HEK293T (cell line): ENCODE data around the gene BSN.

ENCODE experiments used
- CTCF ChIA-PET: fragments of 350-600 bp; formaldehyde crosslinking; extraction: SDS; loops from one replicate; lab custom pipeline; 2021; ENCODE audit warnings: antibody characterized with exemption, inconsistent platforms; lab: Yijun Ruan, JAX
- POLR2A ChIA-PET: fragments of 350-600 bp; formaldehyde crosslinking; extraction: SDS; loops from one replicate; lab custom pipeline; 2020; ENCODE audit warnings: antibody characterized with exemption, inconsistent platforms; lab: Yijun Ruan, JAX
- DNase-seq: peaks from one replicate; pipeline ENCODE4 v3.0.0; 2012; ENCODE audit warnings: mixed read lengths; ENCODE audit errors: extremely low spot score
- ARNT ChIP-seq: fragments of 450-650 bp; IDR thresholded peaks from 2 replicates; pipeline ENCODE4 v1.6.1; 2017; ENCODE audit warnings: mild to moderate bottlenecking
- BHLHE40 ChIP-seq: fragments of 450-650 bp; IDR thresholded peaks from 2 replicates; pipeline ENCODE4 v1.6.1; 2016; ENCODE audit warnings: mild to moderate bottlenecking, moderate library complexity, borderline replicate concordance
- CTBP1 ChIP-seq: fragments of 450-650 bp; IDR thresholded peaks from 2 replicates; pipeline ENCODE4 v1.6.1; 2016; ENCODE audit warnings: borderline replicate concordance
- ELF4 ChIP-seq: fragments of 450-650 bp; IDR thresholded peaks from 2 replicates; pipeline ENCODE4 v1.6.1; 2017; ENCODE audit warnings: antibody characterized with exemption
- FOXA1 ChIP-seq: fragments of 450-650 bp; IDR thresholded peaks from 2 replicates; pipeline ENCODE4 v1.6.1; 2016; ENCODE audit warnings: mild to moderate bottlenecking
- FOXK2 ChIP-seq: fragments of 450-650 bp; IDR thresholded peaks from 2 replicates; pipeline ENCODE4 v1.6.1; 2016; ENCODE audit warnings: mild to moderate bottlenecking
- FOXM1 ChIP-seq: fragments of 450-650 bp; IDR thresholded peaks from 2 replicates; pipeline ENCODE4 v1.6.1; 2017; ENCODE audit warnings: mild to moderate bottlenecking, borderline replicate concordance
- HDGF ChIP-seq: fragments of 450-650 bp; IDR thresholded peaks from 2 replicates; pipeline ENCODE4 v1.6.1; 2017; ENCODE audit warnings: antibody characterized with exemption, borderline replicate concordance
- L3MBTL2 ChIP-seq: fragments of 450-650 bp; conservative IDR thresholded peaks from 2 replicates; pipeline ENCODE4 v1.6.1; 2016; ENCODE audit warnings: mild to moderate bottlenecking
- LEF1 ChIP-seq: fragments of 450-650 bp; IDR thresholded peaks from 2 replicates; pipeline ENCODE4 v1.6.1; 2017; ENCODE audit warnings: mild to moderate bottlenecking, borderline replicate concordance
- NFRKB ChIP-seq: fragments of 450-650 bp; IDR thresholded peaks from 2 replicates; pipeline ENCODE4 v1.6.1; 2016; ENCODE audit warnings: mild to moderate bottlenecking, moderate library complexity
- SP1 ChIP-seq: fragments of 450-650 bp; IDR thresholded peaks from 2 replicates; pipeline ENCODE4 v1.6.1; 2017
- SUZ12 ChIP-seq: fragments of 450-650 bp; IDR thresholded peaks from 2 replicates; pipeline ENCODE4 v1.6.1; 2016; ENCODE audit warnings: mild to moderate bottlenecking
- TARDBP ChIP-seq: fragments of 450-650 bp; IDR thresholded peaks from 2 replicates; pipeline ENCODE4 v1.6.1; 2016
- ZNF384 ChIP-seq: fragments of 450-650 bp; IDR thresholded peaks from 2 replicates; pipeline ENCODE4 v1.6.1; 2016
- TF ChIP-seq, protein P1 (sequence below): fragments of 450-650 bp; IDR thresholded peaks from 2 replicates; pipeline ENCODE4 v1.6.1; 2016

Gene BSN

DNA sequence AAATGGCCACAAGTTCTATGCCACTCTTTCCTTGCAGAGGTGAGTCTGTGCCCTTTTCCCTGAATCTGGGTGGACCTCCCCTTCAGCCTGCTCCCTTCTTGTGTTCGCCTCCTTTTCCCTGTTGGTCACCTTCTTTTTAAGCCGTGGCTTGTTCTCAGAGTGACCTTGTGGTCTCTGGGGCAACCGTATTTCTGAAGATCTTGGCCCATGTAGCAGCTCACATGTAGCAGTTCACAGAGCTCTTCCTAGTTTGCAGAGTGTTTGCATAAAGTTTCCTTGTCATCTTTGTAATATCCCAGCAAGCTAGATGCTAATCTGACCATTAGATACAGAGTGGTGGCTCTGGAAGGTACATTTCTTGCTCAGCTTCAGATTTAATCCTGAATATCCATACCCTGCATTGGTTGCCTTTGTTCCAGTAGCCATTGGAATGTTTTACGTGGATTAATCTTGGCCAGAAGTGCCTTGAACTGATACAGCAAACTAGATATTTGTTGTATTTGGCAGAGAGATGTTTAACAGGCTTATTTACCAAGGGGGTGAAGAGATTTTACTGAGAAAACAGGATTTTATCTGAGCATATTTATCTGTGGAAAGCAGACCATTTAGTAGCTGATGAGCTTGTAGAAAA lies 40.7 kb upstream of the BSN start:
- no peak for TF ChIP-seq LEF1
- no peak for TF ChIP-seq HDGF
- no peak for TF ChIP-seq NFRKB
- TF ChIP-seq, protein P1, sequence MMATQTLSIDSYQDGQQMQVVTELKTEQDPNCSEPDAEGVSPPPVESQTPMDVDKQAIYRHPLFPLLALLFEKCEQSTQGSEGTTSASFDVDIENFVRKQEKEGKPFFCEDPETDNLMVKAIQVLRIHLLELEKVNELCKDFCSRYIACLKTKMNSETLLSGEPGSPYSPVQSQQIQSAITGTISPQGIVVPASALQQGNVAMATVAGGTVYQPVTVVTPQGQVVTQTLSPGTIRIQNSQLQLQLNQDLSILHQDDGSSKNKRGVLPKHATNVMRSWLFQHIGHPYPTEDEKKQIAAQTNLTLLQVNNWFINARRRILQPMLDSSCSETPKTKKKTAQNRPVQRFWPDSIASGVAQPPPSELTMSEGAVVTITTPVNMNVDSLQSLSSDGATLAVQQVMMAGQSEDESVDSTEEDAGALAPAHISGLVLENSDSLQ: no peak
- no peak for TF ChIP-seq BHLHE40
- TF ChIP-seq FOXA1: no peak
- no peak for TF ChIP-seq ELF4
- TF ChIP-seq SP1: no peak
- ChIA-PET POLR2A (no interaction called here), CTCF (no interaction called here)
- DNase-seq: no peak

- POLR2A ChIA-PET: interaction anchor here (0.7 kb wide), 1 partner anchor 32 kb away, joined by 3 read pairs; no protein-coding TSS in a partner anchor
- TF ChIP-seq TARDBP: no peak
- no peak for TF ChIP-seq HDGF
- CTCF ChIA-PET: no interaction called here
- DNase-seq: no peak
Observed at GRCh38 chr3:49518016-49518415, 36.3 kb upstream of the BSN start.

DNA sequence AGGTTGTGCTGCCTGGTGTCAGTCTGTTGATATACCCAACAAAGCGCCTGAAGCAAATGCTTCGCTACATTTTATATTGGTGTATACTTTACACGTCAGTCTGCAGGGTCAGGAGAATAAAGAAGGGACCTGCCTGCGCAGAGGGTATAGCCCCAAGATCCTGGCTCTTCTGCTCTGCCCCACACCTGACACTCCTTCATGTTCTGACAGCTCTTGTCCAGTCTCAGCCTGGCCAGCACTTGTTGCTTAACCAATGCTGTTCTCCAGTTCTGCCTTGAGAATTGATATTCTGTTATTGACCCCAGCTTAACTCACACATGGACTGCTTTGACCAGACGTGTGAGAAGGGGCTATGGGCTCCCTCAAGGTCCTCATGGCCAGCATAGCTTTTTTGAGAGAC lies 35.8 kb upstream of the BSN start:
- ChIA-PET CTCF (no interaction called here), POLR2A (no interaction called here)
- no peak for TF ChIP-seq CTBP1
- TF ChIP-seq, protein P1: no peak
- no peak for TF ChIP-seq TARDBP
- no peak for TF ChIP-seq FOXM1
- TF ChIP-seq HDGF: no peak
- no peak for TF ChIP-seq SP1
- no peak for TF ChIP-seq ARNT
- TF ChIP-seq NFRKB: no peak
- TF ChIP-seq ZNF384: no peak
- TF ChIP-seq FOXK2: no peak
- TF ChIP-seq SUZ12: no peak
- TF ChIP-seq L3MBTL2: no peak
- TF ChIP-seq BHLHE40: no peak
- no peak for TF ChIP-seq LEF1
- no peak for TF ChIP-seq ELF4
- no peak for TF ChIP-seq FOXA1
- DNase-seq: no peak

- TF ChIP-seq BHLHE40 (no peak), CTBP1 (no peak), SUZ12 (no peak), FOXK2 (no peak), ELF4 (no peak), NFRKB (no peak), ARNT (no peak), TARDBP (no peak), FOXA1 (no peak), HDGF (no peak), FOXM1 (no peak), LEF1 (no peak), SP1 (no peak), ZNF384 (no peak), L3MBTL2 (no peak)
- TF ChIP-seq, protein P1: no peak
Observed at GRCh38 chr3:49519296-49519695, 35.0 kb upstream of the BSN start.

GRCh38 chr3:49519916-49520385 lies 34.3 kb upstream of the BSN start:
- no peak for DNase-seq
- ChIA-PET CTCF (no interaction called here), POLR2A (no interaction called here)
- no peak for TF ChIP-seq BHLHE40
- TF ChIP-seq, protein P1: no peak
- no peak for TF ChIP-seq ARNT
- no peak for TF ChIP-seq FOXK2
- no peak for TF ChIP-seq SUZ12
- TF ChIP-seq ZNF384: no peak
- no peak for TF ChIP-seq ELF4
- TF ChIP-seq NFRKB: no peak
- no peak for TF ChIP-seq HDGF
- TF ChIP-seq CTBP1: no peak
- no peak for TF ChIP-seq FOXA1
- no peak for TF ChIP-seq LEF1
- no peak for TF ChIP-seq SP1
- no peak for TF ChIP-seq L3MBTL2
- TF ChIP-seq TARDBP: no peak
- no peak for TF ChIP-seq FOXM1

More at GRCh38 chr3:49519296-49519695, 35.0 kb upstream of the BSN start:
- ChIA-PET POLR2A (no interaction called here), CTCF (no interaction called here)
- no peak for DNase-seq
